GM20431 (cell line): ENCODE results near the gene NOXA1.

ENCODE experiments used
- in situ Hi-C: fragments of 300-500 bp; cut with MseI, MboI; formaldehyde crosslinking; loops from one replicate; pipeline ENCODE4 v1.15.0; 2020; ENCODE audit warnings: low sequenced_read_pairs; ENCODE audit not compliant: unreplicated experiment

The NOXA1 gene

GRCh38 chr9:137421838-137422603 is 1.2 kb upstream of the NOXA1 start:
- in situ Hi-C loops, result no loop called here

GRCh38 chr9:137423514-137424291 is 510 bp downstream of the NOXA1 start:
- in situ Hi-C loops, result no loop called here

- in situ Hi-C loops, result no loop called here
Observed at GRCh38 chr9:137426018-137426681, 3.0 kb downstream of the NOXA1 start.

GRCh38 chr9:137427454-137428310 is 4.5 kb downstream of the NOXA1 start:
- in situ Hi-C loops, result no loop called here

GRCh38 chr9:137428311-137428630 is 5.1 kb downstream of the NOXA1 start:
- in situ Hi-C loops, result no loop called here

GRCh38 chr9:137428841-137429545 is 5.8 kb downstream of the NOXA1 start:
- in situ Hi-C loops, result no loop called here

GRCh38 chr9:137429546-137429890 is 6.3 kb downstream of the NOXA1 start:
- in situ Hi-C loops, result no loop called here

- in situ Hi-C loops, result loop anchor here (10.0 kb wide), 1 partner anchor 135 kb away; no protein-coding TSS in a partner anchor
Observed at GRCh38 chr9:137429974-137430722, 7.0 kb downstream of the NOXA1 start.

- in situ Hi-C loops, result loop anchor here (10.0 kb wide), 1 partner anchor 136 kb away; no protein-coding TSS in a partner anchor
Observed at GRCh38 chr9:137430723-137431415, 7.7 kb downstream of the NOXA1 start.

GRCh38 chr9:137431416-137431931 is 8.3 kb downstream of the NOXA1 start:
- in situ Hi-C loops, result loop anchor here (10.0 kb wide), 1 partner anchor 137 kb away; no protein-coding TSS in a partner anchor

- in situ Hi-C loops, result loop anchor here (10.0 kb wide), 1 partner anchor 138 kb away; no protein-coding TSS in a partner anchor
Observed at GRCh38 chr9:137432687-137433348, 9.6 kb downstream of the NOXA1 start.

- in situ Hi-C loops, result loop anchor here (10.0 kb wide), 1 partner anchor 139 kb away; no protein-coding TSS in a partner anchor
Observed at GRCh38 chr9:137433349-137433915, 10.2 kb downstream of the NOXA1 start.

GRCh38 chr9:137433916-137434431 is 10.8 kb downstream of the NOXA1 start:
- in situ Hi-C loops, result loop anchor here (10.0 kb wide), 1 partner anchor 139 kb away; no protein-coding TSS in a partner anchor

GRCh38 chr9:137434498-137435380 is 11.5 kb downstream of the NOXA1 start:
- in situ Hi-C loops, result loop anchor here (10.0 kb wide), 1 partner anchor 140 kb away; no protein-coding TSS in a partner anchor

GRCh38 chr9:137435381-137435891 is 12.2 kb downstream of the NOXA1 start:
- in situ Hi-C loops, result loop anchor here (10.0 kb wide), 1 partner anchor 141 kb away; no protein-coding TSS in a partner anchor
